ENCODE data around the gene ANKRD2. TPM values are rescaled to one million over a fixed set of nuclear protein-coding genes. Genes with fewer than 3 reads are reported as not detected.
"Not testable (repeated sequence)": the region's sequence is repeated elsewhere in the genome, so short reads cannot be mapped to it uniquely, and the experiment has no call there.

Gene ANKRD2
- total RNA-seq, 2 experiments from 2014 or later, result not detected

DNA sequence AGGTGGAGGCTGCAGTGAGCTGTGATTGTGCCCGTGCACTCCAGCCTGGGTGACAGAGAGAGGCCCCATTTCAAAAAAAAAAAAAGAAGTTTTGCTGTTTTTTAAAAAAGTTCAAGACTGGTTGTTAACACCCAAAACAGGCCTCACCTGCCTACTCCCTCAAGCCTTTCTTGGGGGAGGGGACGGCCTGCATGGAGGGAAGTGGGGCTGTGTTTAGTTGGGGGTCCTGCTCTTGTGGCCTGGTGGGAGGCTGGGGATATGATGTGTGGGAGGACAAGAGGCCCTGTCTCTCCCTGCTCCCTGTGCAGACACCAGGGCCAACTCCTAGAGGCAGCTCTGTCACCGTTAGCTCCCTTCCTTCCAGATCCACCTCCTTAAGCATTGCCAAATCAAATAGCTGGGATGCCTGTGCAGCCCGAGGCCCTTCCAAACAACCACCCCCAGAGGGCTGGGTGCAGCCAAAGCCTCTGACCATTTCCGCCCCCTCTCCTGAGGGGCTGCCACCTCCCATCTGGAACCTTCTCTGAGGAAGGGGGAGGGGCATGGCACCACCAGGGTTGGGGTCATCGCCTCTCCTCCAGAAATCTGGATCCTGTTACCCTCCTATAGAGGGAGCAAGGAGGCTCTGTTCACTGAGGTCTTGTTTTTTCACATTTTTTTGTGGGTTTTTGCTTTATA is 32.9 kb upstream of the ANKRD2 start:
- DNase-seq, result no peak
- no peaks in the 10 kb centered on the region for H3K27me3 Mint-ChIP-seq
- H3K9me3 Mint-ChIP-seq, result no peaks in the 10 kb centered on the region
- H3K4me3 Mint-ChIP-seq, result no peak overlapping the region
- no peak overlapping the region for H3K27ac Mint-ChIP-seq
- H3K4me1 Mint-ChIP-seq, result peaks cover 20% of the 10 kb centered on the region
- no peaks in the 10 kb centered on the region for H3K36me3 Mint-ChIP-seq

DNA sequence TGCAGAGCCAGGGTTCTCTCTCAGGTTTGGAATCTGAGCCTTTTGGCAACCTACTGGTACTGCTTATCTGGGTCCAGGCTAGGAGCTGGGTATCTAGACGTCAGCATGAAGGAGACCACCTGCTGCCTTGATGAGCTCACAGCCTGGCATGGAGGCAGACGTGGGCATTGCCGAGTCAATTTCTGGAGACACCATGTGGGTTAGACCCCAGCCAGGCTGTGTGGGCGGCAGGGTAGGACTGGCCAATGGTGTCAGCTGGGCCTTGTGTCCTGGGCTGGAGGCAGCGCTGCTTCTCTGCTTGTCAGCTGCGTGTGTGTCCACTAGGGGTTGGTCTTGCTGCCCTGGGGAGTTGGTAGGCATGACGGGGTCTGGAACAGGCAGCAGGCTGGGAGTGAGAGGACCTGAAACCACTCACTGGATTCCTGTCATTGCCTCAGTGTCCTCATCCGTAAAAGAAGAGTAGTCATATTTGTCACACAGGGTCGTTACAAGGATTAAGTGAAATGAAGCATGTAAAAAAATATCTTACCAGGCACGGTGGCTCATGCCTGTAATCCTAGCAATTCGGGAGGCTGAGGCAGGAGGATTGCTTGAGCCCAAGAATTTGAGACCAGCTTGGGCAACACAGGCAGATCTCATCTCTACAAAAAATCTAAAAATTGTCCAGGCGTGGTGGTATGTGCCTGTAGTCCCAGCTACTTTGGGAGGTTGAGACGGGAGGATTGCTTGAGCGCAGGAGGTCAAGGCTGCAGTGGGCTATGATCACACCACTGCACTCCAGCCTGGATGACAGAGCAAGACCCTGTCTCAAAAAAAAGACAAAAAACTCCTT is 31.7 kb upstream of the ANKRD2 start:
- Mint-ChIP-seq H3K9me3 (no peaks in the 10 kb centered on the region), H3K27ac (no peak overlapping the region), H3K27me3 (no peaks in the 10 kb centered on the region), H3K36me3 (no peaks in the 10 kb centered on the region), H3K4me3 (no peak overlapping the region), H3K4me1 (peaks cover 20% of the 10 kb centered on the region)
- DNase-seq, result no peak

DNA sequence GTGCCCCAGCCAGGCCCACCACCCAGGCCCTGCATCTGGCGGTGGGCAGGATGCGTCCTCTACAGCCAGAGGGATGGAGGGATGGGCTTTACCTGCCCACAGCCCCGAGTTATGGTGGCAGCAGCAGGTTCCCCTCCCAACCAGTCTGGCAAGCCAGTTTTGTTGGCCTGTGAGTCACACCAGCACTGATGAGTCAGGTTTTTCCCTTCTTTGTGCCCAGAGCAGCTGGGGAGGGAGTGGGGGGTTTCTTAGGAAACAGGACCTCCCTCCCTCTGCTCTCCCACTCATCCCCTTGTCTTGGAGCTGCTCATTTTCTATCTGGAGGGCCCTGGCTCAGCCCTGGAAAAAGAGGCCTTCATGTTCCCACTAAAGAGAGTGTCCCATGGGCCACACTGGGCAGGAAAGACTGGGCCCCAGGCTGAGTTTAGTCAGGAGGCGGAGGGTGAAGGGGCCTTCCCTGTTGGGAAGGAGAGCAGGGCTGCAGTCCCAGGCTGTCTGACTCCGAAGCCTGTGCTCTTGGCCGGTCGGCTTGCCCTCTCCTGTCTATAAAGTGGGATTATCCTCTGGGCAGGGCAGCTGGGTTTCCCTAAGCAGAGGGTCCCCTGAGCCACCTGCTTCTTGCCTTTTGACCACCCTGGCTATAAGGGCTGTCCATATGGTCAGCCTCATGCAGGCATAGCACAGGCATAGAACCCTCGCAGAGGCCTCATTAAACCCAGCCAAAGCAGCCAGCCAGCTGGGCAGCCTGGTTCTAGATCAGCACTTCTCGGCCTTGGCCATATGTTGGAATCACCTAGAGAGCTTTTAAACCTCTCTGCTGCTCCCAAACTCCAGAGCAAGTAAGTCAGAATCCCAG is 30.2 kb upstream of the ANKRD2 start:
- Mint-ChIP-seq H3K4me3 (no peak overlapping the region), H3K36me3 (no peaks in the 10 kb centered on the region), H3K4me1 (peaks cover 20% of the 10 kb centered on the region), H3K9me3 (no peaks in the 10 kb centered on the region), H3K27ac (peak overlapping the region; percentile 48), H3K27me3 (no peaks in the 10 kb centered on the region)
- peak; percentile 52 for DNase-seq

DNA sequence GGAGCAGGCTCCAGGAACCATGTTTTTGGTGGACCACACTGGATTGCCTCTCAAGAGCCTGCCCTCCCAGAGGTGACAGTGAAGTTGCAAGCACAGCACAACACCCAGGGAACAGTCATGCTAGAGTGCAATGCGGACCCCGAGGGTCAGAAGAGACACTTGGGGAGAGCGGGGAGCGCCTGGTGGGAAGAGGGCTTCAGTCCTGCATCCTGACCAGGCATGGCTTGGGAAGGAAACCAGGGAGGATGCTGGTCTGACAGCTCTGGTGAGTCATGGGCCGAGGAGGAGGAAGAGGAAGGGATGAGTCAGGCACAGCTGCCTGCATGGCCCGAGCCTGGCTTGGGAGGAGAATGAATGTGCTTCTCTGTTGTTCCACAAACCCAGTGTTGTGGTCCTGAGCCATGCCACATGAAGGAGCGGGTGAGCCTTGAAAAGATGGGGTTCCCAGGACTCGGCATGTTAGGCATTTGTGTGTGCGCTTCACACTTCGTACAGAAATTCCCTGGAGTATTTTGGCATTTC is 29.5 kb upstream of the ANKRD2 start:
- peaks cover 23% of the 10 kb centered on the region for H3K4me1 Mint-ChIP-seq
- no peak overlapping the region for H3K4me3 Mint-ChIP-seq
- peak; percentile 72 for DNase-seq
- H3K27ac Mint-ChIP-seq, result peak overlapping the region; percentile 17
- H3K36me3 Mint-ChIP-seq, result no peaks in the 10 kb centered on the region
- no peaks in the 10 kb centered on the region for H3K27me3 Mint-ChIP-seq
- no peaks in the 10 kb centered on the region for H3K9me3 Mint-ChIP-seq

DNA sequence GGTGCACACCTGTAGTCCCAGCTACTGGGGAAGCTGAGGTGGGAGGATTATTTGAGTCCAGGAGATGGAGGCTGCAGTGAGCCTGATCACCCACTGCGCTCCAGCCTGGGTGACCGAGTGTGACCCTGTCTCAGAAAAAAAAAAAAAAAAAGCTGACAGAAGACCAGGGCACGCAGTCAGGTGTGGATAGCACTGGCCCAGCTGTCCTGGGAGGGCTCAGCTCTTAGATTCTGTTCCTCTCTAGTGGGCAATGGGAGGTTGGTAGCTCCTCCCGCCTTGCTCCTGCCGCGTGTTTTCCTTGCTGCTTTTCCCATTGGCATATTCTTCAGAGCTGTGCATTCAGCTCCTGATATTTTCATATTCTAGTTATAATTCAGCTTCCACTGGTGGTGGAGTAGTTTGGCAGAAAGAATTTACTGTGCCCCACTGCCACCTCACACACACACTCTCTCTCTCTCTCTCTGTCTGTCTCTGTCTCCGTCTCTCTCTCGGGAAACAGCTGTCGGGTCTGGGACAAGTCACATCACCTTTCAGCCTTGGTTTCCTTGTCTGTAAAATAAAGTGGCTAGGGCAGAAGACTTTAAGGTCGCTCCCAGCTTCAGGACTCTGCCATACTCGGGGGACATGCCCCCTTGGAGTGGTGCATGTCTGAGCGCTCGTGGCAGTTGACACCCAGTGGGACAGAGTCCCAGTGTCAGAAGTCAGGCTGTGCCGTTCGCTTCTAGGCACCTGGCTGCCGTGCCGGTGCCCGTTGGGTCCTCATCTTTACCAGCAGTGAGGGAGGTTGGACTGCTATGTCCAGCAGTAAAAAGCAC is 25.9 kb upstream of the ANKRD2 start:
- Mint-ChIP-seq H3K27ac (no peak overlapping the region), H3K4me1 (peaks cover 23% of the 10 kb centered on the region), H3K4me3 (no peak overlapping the region), H3K27me3 (no peaks in the 10 kb centered on the region), H3K36me3 (no peaks in the 10 kb centered on the region), H3K9me3 (no peaks in the 10 kb centered on the region)
- no peak for DNase-seq

DNA sequence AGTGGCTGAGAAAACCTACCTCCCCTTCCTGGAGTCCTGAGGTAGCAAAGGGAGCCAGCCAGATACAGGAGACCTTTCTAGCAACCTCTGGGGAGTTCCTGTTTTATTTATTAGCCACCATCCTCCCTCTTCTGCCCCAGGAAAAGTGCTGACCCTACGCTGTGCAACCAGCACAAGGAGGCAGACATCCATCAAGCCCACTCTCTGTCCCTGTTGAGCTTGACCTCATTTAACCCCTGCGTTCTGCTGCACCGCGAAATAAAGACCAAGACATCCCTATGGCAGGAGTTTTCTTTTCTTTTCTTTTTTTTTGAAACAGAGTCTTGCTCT is 25.3 kb upstream of the ANKRD2 start:
- no peak overlapping the region for H3K27ac Mint-ChIP-seq
- DNase-seq, result no peak
- H3K27me3 Mint-ChIP-seq, result no peaks in the 10 kb centered on the region
- no peaks in the 10 kb centered on the region for H3K36me3 Mint-ChIP-seq
- H3K4me3 Mint-ChIP-seq, result no peak overlapping the region
- no peaks in the 10 kb centered on the region for H3K9me3 Mint-ChIP-seq
- H3K4me1 Mint-ChIP-seq, result peaks cover 17% of the 10 kb centered on the region

DNA sequence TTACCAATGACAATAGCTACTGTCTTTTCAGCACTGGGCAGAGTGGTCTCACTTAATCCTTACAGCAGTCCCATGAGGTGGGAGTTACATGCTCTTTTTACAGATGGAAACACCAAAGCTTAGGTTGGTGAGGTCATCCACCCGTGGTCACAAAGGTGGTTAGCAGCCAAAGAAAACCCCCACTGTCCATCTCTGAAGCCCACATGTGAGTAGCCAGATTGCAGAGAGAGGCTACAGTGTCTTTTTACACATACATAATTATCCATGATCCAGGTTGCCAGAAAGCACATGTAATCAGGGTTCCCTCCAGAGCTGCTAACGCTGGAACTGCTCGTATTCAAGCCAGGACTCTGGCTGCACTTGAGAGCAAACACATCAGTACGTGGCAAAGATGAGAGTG is 24.6 kb upstream of the ANKRD2 start:
- Mint-ChIP-seq H3K4me1 (peaks cover 12% of the 10 kb centered on the region), H3K27me3 (no peaks in the 10 kb centered on the region), H3K9me3 (no peaks in the 10 kb centered on the region), H3K36me3 (no peaks in the 10 kb centered on the region), H3K4me3 (no peak overlapping the region), H3K27ac (no peak overlapping the region)
- no peak for DNase-seq

DNA sequence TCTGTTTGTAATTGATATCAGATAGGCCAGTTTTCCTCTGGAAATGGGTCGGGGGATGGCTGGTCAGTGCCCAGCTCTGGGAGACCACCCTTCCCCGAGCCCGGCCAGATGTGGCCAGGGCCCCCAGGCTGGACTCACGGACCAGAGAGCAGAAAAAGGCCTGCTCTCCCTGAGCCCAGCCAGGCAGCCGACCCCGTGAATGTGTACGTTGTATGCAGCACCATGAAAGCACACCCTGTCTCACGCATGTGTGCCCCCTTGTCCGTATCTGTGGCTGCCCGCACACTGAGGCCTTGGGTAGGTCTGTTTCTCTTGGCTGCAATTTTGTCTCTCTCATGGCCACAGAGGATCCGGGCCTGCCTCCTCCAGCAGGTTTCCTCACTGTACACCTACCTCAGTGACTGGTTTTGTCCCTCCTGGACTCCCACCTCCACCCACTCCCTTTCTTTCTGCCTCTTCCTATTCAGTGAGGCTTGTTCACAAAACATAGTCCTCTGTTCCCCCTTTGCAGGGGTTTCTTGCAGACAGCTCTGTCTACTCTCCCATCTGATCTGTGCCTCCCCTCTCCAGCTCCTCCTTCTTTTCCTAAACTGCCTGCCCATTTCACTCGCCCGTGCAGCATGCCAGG is 23.6 kb upstream of the ANKRD2 start:
- Mint-ChIP-seq H3K9me3 (no peaks in the 10 kb centered on the region), H3K36me3 (no peaks in the 10 kb centered on the region), H3K27me3 (no peaks in the 10 kb centered on the region), H3K4me3 (no peak overlapping the region), H3K4me1 (peaks cover 7% of the 10 kb centered on the region), H3K27ac (no peak overlapping the region)
- no peak for DNase-seq

DNA sequence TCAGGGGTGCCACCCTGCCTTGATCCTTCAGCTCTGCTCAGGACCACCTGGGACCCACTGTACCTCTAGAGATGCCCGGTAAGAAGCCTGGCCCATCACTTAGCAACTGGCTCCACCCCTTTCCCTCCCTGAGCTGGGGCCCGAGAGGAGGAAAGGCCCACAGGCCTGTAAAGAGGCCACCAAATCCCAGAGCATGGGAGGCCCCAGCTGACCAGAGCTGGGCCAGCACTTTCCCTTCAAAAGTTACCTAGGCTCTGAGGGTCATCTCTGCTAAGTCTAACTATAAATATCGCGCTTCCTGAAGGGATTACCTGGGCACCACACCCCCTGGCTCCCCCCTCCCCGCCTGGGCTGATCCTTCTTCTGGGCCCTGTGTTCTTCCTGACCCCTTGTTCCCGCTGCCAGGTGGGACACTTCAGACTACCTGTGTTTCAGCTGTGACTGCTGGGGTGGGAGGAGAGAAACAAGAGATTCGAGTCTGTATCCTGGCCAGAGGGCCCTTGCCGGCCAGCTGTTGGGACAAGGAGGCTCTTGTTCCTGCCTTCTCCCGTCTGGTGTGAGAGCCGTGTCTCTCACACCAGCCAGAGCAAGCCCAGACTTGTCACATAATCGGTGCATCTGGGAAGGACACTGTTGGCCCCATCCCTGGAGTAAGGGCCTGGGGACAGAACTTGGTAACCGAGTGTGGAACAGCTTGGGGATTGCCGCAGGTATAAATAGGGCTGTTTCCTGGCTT is 22.8 kb upstream of the ANKRD2 start:
- no peak overlapping the region for H3K27ac Mint-ChIP-seq
- no peaks in the 10 kb centered on the region for H3K27me3 Mint-ChIP-seq
- no peak for DNase-seq
- no peaks in the 10 kb centered on the region for H3K36me3 Mint-ChIP-seq
- H3K9me3 Mint-ChIP-seq, result no peaks in the 10 kb centered on the region
- H3K4me1 Mint-ChIP-seq, result peaks cover 7% of the 10 kb centered on the region
- no peak overlapping the region for H3K4me3 Mint-ChIP-seq

DNA sequence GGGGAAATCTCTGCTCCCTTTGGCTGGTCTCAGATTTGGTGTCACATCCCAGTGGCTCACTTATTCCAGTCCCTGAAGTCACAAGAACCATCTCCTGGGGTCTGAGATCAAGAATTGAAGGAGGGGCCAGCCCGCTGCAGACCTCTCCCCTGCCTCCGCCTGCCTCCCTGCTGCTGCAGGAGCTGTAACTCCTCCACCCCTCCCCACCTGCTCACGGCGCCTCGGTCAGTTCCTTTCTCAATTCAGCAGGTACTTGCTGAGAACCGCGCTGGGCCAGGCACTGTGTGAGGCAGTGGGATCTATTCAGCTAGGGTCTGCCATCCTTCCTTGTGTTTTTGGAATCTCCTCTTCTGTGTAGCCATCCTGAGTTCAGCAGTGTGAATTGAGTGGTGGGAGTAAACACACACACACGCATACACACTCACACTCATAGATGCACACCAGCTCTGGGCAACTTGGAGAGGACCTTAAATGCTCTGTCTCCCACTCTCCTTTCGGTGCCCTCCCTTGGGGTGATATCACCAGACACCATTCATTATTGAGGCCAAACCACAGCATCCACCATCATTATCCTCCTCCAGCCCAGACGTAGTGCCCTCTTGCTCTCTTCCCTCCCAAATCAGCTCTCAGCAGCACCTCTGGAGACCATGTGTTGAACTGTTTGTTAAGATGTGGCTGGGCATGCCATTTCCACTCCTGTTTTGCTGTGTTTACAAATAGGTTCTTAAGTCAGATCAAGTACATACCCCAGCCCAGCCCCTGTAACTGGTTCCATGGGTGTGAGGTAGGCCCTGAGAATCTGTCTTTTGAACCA is 22.0 kb upstream of the ANKRD2 start:
- no peak overlapping the region for H3K27ac Mint-ChIP-seq
- DNase-seq, result no peak
- no peaks in the 10 kb centered on the region for H3K36me3 Mint-ChIP-seq
- H3K4me3 Mint-ChIP-seq, result no peak overlapping the region
- no peaks in the 10 kb centered on the region for H3K9me3 Mint-ChIP-seq
- H3K4me1 Mint-ChIP-seq, result peaks cover 7% of the 10 kb centered on the region
- no peaks in the 10 kb centered on the region for H3K27me3 Mint-ChIP-seq

DNA sequence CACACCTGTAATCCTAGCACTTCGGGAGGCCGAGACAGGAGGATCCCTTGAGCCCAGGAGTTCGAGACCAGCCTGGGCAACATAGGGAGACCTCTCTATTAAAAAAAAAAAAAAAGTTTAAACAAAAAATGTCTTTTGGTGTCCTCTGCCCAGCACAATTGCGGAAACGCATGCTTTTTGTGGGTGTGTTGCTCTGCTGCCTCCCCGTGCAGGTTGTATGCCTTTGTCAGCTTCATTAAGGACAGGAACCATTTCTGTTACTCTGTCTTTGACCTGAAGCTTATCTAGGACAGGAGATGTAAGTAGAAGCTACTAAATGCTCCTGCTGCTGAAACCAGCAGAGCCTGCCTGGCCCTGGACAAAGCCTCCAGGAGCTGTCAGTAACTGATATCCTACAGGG is 21.3 kb upstream of the ANKRD2 start:
- H3K4me3 Mint-ChIP-seq, result no peak overlapping the region
- no peaks in the 10 kb centered on the region for H3K36me3 Mint-ChIP-seq
- no peaks in the 10 kb centered on the region for H3K27me3 Mint-ChIP-seq
- no peak for DNase-seq
- H3K9me3 Mint-ChIP-seq, result no peaks in the 10 kb centered on the region
- no peak overlapping the region for H3K27ac Mint-ChIP-seq
- peaks cover 7% of the 10 kb centered on the region for H3K4me1 Mint-ChIP-seq

DNA sequence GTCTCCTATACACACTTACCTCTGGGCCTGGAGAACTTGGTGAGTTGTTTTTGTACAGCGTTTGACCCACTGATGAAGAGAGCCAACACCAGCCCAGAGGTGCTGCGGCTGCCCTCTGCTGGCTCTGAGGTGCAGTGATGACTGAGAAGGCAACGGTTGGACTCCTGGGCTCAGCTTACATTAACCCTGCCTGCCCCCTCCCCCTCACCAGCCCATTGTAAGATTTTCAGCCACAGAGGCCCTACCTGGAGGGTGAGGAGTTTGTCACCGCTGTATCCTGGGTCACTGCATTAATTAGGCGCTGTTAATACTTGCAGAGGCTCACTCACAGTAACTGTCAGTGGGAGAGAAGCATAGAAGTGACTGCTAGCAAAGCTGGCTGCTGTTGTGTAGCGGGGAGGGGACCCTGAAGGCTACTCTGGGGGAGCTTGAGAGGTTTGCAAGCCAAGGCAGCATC is 19.0 kb upstream of the ANKRD2 start:
- Mint-ChIP-seq H3K27ac (no peak overlapping the region), H3K9me3 (no peaks in the 10 kb centered on the region), H3K4me1 (peaks cover 4% of the 10 kb centered on the region), H3K4me3 (no peak overlapping the region), H3K36me3 (no peaks in the 10 kb centered on the region), H3K27me3 (no peaks in the 10 kb centered on the region)
- peak; percentile 52 for DNase-seq

DNA sequence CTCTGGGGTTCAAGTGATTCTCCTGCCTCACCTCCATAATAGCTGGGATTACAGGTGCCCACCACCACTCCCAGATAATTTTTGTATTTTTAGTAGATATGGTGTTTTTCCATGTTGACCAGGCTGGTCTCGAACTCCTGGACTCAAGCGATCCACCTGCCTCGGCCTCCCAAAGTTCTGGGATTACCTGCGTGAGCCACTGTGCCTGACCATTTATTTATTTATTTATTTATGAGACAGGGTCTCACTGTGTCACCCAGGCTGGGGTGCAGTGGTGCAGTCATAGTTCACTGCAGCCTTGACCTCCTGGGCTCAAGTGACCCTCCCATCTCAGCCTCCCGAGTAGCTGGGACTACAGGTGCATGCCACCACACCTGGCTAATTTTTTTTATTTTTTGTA is 18.2 kb upstream of the ANKRD2 start:
- not testable (repeated sequence) for H3K9me3 Mint-ChIP-seq, H3K27ac Mint-ChIP-seq, H3K36me3 Mint-ChIP-seq, H3K4me1 Mint-ChIP-seq, DNase-seq, H3K4me3 Mint-ChIP-seq, H3K27me3 Mint-ChIP-seq

Data from activated naive CD8-positive, alpha-beta T cell treated with anti-CD3 and anti-CD28 coated beads for 36 hours (primary cell).